ENCODE results near the gene PLCB1. TPM values are rescaled to one million over a fixed set of nuclear protein-coding genes. Genes with fewer than 3 reads are reported as not detected.
"Not testable (repeated sequence)": the region's sequence is repeated elsewhere in the genome, so short reads cannot be mapped to it uniquely, and the experiment has no call there.

The PLCB1 gene
- total RNA-seq, 1 donor, result 46.5 TPM

DNA sequence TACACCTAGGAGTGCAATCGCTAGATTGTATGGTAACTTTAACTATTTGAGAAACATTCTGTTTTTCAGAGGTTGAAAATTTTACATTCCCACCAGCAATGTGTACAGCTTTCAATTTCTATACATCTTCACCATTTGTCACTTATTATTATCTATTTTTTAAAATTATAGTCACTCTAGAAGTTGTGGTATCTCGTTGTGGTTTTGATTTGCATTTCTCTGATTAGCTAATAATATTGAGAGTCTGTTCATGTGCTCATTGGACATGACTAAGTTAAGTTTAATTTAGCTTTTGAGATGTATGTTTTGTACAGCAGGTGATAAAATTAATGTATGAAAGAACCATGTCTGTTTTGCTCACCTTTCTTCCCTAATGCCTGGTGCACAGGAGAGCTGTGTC lies 34.8 kb upstream of the PLCB1 start:
- TF ChIP-seq, protein P1, sequence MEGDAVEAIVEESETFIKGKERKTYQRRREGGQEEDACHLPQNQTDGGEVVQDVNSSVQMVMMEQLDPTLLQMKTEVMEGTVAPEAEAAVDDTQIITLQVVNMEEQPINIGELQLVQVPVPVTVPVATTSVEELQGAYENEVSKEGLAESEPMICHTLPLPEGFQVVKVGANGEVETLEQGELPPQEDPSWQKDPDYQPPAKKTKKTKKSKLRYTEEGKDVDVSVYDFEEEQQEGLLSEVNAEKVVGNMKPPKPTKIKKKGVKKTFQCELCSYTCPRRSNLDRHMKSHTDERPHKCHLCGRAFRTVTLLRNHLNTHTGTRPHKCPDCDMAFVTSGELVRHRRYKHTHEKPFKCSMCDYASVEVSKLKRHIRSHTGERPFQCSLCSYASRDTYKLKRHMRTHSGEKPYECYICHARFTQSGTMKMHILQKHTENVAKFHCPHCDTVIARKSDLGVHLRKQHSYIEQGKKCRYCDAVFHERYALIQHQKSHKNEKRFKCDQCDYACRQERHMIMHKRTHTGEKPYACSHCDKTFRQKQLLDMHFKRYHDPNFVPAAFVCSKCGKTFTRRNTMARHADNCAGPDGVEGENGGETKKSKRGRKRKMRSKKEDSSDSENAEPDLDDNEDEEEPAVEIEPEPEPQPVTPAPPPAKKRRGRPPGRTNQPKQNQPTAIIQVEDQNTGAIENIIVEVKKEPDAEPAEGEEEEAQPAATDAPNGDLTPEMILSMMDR (IDR thresholded peaks at IDR 0.05; ENCODE audit: insufficient read depth, low read length), result no peak
- no peak overlapping the region for H3K4me3 ChIP-seq (ENCODE audit: low read depth, low read length)
- DNase-seq (ENCODE audit: low read depth), result no peak

DNA sequence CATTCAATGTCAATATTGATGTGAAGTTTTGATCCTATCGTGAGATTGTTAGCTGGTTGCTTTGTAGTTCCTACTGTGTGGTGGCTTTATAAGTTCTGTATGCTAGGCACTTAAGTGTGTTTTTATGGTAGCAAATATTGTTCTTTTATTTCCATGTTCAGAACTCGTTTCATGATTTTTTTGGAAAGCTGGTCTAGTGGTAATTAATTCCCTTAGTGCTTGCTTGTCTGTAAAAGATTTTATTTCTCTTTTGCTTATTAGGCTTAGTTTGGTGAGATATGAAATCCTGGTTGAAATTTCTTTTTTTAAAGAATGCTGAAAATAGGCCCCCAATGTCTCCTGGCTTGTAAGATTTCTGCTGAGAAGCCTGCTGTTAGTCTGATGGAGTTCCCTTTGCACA lies 27.8 kb upstream of the PLCB1 start:
- TF ChIP-seq, protein P1 (IDR thresholded peaks at IDR 0.05; ENCODE audit: insufficient read depth, low read length), result no peak
- no peak for DNase-seq (ENCODE audit: low read depth)
- no peak overlapping the region for H3K4me3 ChIP-seq (ENCODE audit: low read depth, low read length)

- H3K4me3 ChIP-seq (ENCODE audit: low read depth, low read length); DNase-seq (ENCODE audit: low read depth): not testable (repeated sequence)
Measured at GRCh38 chr20:8114612-8115011, 17.5 kb upstream of the PLCB1 start.

DNA sequence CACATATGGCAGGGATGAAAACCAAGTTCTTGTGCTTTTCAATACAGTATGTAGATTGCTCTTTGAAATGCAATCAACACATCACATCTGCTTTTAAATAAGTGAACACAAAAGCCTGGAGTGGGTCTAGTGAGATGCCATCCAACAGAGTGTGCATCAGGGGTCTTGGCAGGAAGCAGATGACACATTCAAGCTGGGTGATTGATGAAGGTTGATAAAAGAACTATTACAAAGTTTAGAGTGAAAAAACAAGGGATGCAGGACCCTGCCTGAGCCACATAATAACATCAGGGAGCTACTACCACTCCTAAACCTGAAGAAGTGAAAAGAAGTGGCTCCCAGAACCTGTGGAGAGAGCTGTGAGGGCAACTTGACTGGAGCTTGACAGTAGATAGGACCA lies 16.6 kb upstream of the PLCB1 start:
- TF ChIP-seq, protein P1 (IDR thresholded peaks at IDR 0.05; ENCODE audit: insufficient read depth, low read length), result no peak

GRCh38 chr20:8116067-8116811 lies 15.8 kb upstream of the PLCB1 start:
- TF ChIP-seq, protein P1 (IDR thresholded peaks at IDR 0.05; ENCODE audit: insufficient read depth, low read length), result no peak

More for the DNA sequence above, 16.6 kb upstream of the PLCB1 start:
- no peak for DNase-seq (ENCODE audit: low read depth)
- no peak overlapping the region for H3K4me3 ChIP-seq (ENCODE audit: low read depth, low read length)

DNA sequence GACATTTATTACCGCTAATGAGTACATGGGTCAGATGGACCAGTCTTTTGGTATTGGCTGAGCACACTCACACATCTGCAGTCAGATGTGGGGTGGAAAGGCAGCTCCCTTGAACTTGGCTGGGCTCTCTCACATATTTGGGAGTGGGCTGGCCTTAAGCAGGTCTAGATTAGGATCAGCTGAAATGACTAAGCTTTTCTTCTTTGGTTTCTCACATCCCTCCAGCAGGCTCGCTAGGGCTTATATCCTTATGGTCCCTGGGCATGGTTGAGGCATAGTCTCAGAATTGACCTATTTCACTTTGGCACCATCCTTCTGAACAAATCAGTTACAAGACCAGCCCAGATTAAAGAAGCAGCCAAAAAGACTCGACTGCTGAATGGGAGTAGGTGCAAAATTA lies 14.4 kb upstream of the PLCB1 start:
- no peak overlapping the region for H3K4me3 ChIP-seq (ENCODE audit: low read depth, low read length)
- TF ChIP-seq, protein P1 (IDR thresholded peaks at IDR 0.05; ENCODE audit: insufficient read depth, low read length), result no peak
- DNase-seq (ENCODE audit: low read depth), result no peak

More at GRCh38 chr20:8116067-8116811, 15.8 kb upstream of the PLCB1 start:
- peak; percentile 85 for DNase-seq (ENCODE audit: low read depth)
- no peak overlapping the region for H3K4me3 ChIP-seq (ENCODE audit: low read depth, low read length)

- TF ChIP-seq, protein P1 (IDR thresholded peaks at IDR 0.05; ENCODE audit: insufficient read depth, low read length), result no peak
Measured at GRCh38 chr20:8118039-8118438, 14.0 kb upstream of the PLCB1 start.

More at GRCh38 chr20:8118039-8118438, 14.0 kb upstream of the PLCB1 start:
- peak; percentile 89 for DNase-seq (ENCODE audit: low read depth)
- no peak overlapping the region for H3K4me3 ChIP-seq (ENCODE audit: low read depth, low read length)
